GM23338 (cell line): ENCODE measurements around the gene MAST4. TPM values are rescaled to one million over a fixed set of nuclear protein-coding genes. Genes with fewer than 3 reads are reported as not detected.

Experiments used
- ATAC-seq: fragments of 200-7000 bp; cut with Tn5 transposase; 3 replicates; pipeline ENCODE4 v1.9.1; 2020
- DNase-seq: peaks from one replicate; pipeline ENCODE4 v3.0.0-alpha.2; 2015; ENCODE audit warnings: low spot score
- H2AFZ ChIP-seq: fragments of 200-600 bp; sonication (generic); 2 replicates; pipeline ENCODE4 v1.8.0; 2016; ENCODE audit warnings: antibody characterized with exemption, mild to moderate bottlenecking, moderate library complexity
- H3F3A ChIP-seq: fragments of 200-600 bp; sonication (generic); replicated peaks from 2 replicates; pipeline ENCODE4 v1.8.0; 2017; ENCODE audit warnings: antibody characterized with exemption, mixed run types, low read depth
- H3K27ac ChIP-seq: fragments of 200-600 bp; sonication (generic); 2 replicates; pipeline ENCODE4 v1.6.1; 2016; ENCODE audit warnings: low read depth
- H3K27me3 ChIP-seq: fragments of 200-600 bp; sonication (generic); 2 replicates; pipeline ENCODE4 v1.8.0; 2016; ENCODE audit warnings: mild to moderate bottlenecking, mixed run types, moderate library complexity; ENCODE audit not compliant: insufficient read depth
- H3K36me3 ChIP-seq: fragments of 200-600 bp; sonication (generic); 2 replicates; pipeline ENCODE4 v1.8.0; 2016; ENCODE audit warnings: mild to moderate bottlenecking; ENCODE audit not compliant: insufficient read depth
- H3K4me1 ChIP-seq: fragments of 200-600 bp; sonication (generic); 2 replicates; pipeline ENCODE4 v1.8.0; 2016; ENCODE audit warnings: mild to moderate bottlenecking, moderate library complexity; ENCODE audit not compliant: insufficient read depth
- H3K4me2 ChIP-seq: fragments of 200-600 bp; sonication (generic); 2 replicates; pipeline ENCODE4 v1.7.1; 2017; ENCODE audit warnings: mixed run types
- H3K4me3 ChIP-seq: fragments of 200-600 bp; sonication (generic); 2 replicates; pipeline ENCODE4 v1.6.1; 2016; ENCODE audit warnings: mixed run types
- H3K79me2 ChIP-seq: fragments of 200-600 bp; sonication (generic); replicated peaks from 2 replicates; pipeline ENCODE4 v1.8.0; 2017; ENCODE audit warnings: mild to moderate bottlenecking; ENCODE audit not compliant: insufficient read depth
- H3K9me2 ChIP-seq: fragments of 200-600 bp; sonication (generic); 2 replicates; pipeline ENCODE4 v1.8.0; 2017; ENCODE audit not compliant: insufficient read depth
- H4K20me1 ChIP-seq: fragments of 200-600 bp; sonication (generic); replicated peaks from 2 replicates; pipeline ENCODE4 v1.8.0; 2017; ENCODE audit warnings: mild to moderate bottlenecking; ENCODE audit not compliant: insufficient read depth
- H3K27ac Mint-ChIP-seq: 2 replicates; pipeline ENCODE4 v1.8.0; 2020; ENCODE audit warnings: inconsistent platforms, mild to moderate bottlenecking, moderate library complexity, mixed read lengths
- H3K27me3 Mint-ChIP-seq: 3 replicates; pipeline ENCODE4 v1.8.0; 2022; ENCODE audit warnings: low read depth, mild to moderate bottlenecking, moderate library complexity, mixed read lengths, inconsistent platforms; ENCODE audit not compliant: insufficient read depth, poor library complexity
- H3K36me3 Mint-ChIP-seq: 3 replicates; pipeline ENCODE4 v1.8.0; 2021; ENCODE audit warnings: low read depth, mild to moderate bottlenecking, inconsistent platforms, moderate library complexity, mixed read lengths
- H3K4me1 Mint-ChIP-seq: 3 replicates; pipeline ENCODE4 v1.8.0; 2020; ENCODE audit warnings: mild to moderate bottlenecking, inconsistent platforms, mixed read lengths
- H3K4me3 Mint-ChIP-seq: 3 replicates; pipeline ENCODE4 v1.8.0; 2021; ENCODE audit warnings: moderate library complexity, mild to moderate bottlenecking, inconsistent platforms, mixed read lengths
- H3K9me3 Mint-ChIP-seq: 3 replicates; pipeline ENCODE4 v1.8.0; 2020; ENCODE audit warnings: moderate library complexity, mild to moderate bottlenecking, inconsistent platforms, mixed read lengths
- ETS1 ChIP-seq: IDR thresholded peaks from 2 replicates; pipeline ENCODE4 v1.6.1; 2016; ENCODE audit warnings: antibody characterized with exemption
- JUNB ChIP-seq: IDR thresholded peaks from one replicate; pipeline ENCODE4 v1.6.1; 2016; ENCODE audit warnings: antibody characterized with exemption; ENCODE audit not compliant: unreplicated experiment
- NANOG ChIP-seq: IDR thresholded peaks from 2 replicates; pipeline ENCODE4 v1.6.1; 2016; ENCODE audit warnings: antibody characterized with exemption, borderline replicate concordance
- POLR2AphosphoS5 ChIP-seq: IDR thresholded peaks from 2 replicates; pipeline ENCODE4 v1.6.1; 2016; ENCODE audit warnings: antibody characterized with exemption, low read depth
- REST ChIP-seq: IDR thresholded peaks from one replicate; pipeline ENCODE4 v1.6.1; 2018; ENCODE audit warnings: antibody characterized with exemption; ENCODE audit not compliant: unreplicated experiment
- STAT1 ChIP-seq: IDR thresholded peaks from one replicate; pipeline ENCODE4 v1.6.1; 2016; ENCODE audit warnings: antibody characterized with exemption; ENCODE audit not compliant: unreplicated experiment
- ZNF331 ChIP-seq: fragments of 250-450 bp; sonication (Bioruptor Pico); IDR thresholded peaks from 2 replicates; pipeline ENCODE4 v1.5.0; 2020; ENCODE audit warnings: low read depth, mild to moderate bottlenecking, moderate library complexity
- ZNF462 ChIP-seq: fragments of 250-450 bp; sonication (Bioruptor Pico); IDR thresholded peaks from 2 replicates; pipeline ENCODE4 v1.5.0; 2020; ENCODE audit warnings: mild to moderate bottlenecking, moderate library complexity
- polyA plus RNA-seq: library from polyadenylated mRNA; unstranded; fragments of >200 nt; fragmentation: Nextera tagmentation; extraction: Ambion mirVana; gene quantifications from 2 replicates; pipeline ENCODE4 v1.2.1, GENCODE V29; 2016
- total RNA-seq: library from RNA; depleted of rRNA; stranded (reverse); fragments of >200 nt; shearing (Covaris generic); gene quantifications from 2 replicates; pipeline ENCODE4 v1.2.3, GENCODE V29; 2014

The MAST4 gene
- total and polyA plus RNA-seq, 2 experiments from 2014 or later, result 3.6 to 8.5 TPM

- TF ChIP-seq REST (no peak), NANOG (no peak)
Measured at GRCh38 chr5:66903709-66904108, 307.5 kb downstream of the MAST4 start (continued).

- Mint-ChIP-seq H3K36me3 (peaks cover 4% of the 10 kb centered on the region; the same call in 1 of the 3 replicates), H3K4me1 (peaks cover 61% of the 10 kb centered on the region), H3K4me3 (peak overlapping the region; percentile 50), H3K27me3 (peaks cover 63% of the 10 kb centered on the region), H3K9me3 (peaks cover 4% of the 10 kb centered on the region; the same call in 2 of the 3 replicates), H3K27ac (no peak overlapping the region)
- DNase-seq (peak; percentile 86), ATAC-seq (peak; percentile 97)
- Histone ChIP-seq H3F3A (no peaks in the 10 kb centered on the region; the same call in 1 of the 2 replicates), H2AFZ (no peak overlapping the region), H3K27ac (no peak overlapping the region), H3K9me2 (no peaks in the 10 kb centered on the region), H4K20me1 (no peaks in the 10 kb centered on the region), H3K79me2 (no peaks in the 10 kb centered on the region), H3K36me3 (no peaks in the 10 kb centered on the region), H3K4me3 (peak overlapping the region; percentile 33), H3K4me1 (peaks cover 73% of the 10 kb centered on the region), H3K27me3 (peaks cover 84% of the 10 kb centered on the region), H3K4me2 (peak overlapping the region; percentile 69)
- peak; percentile 95 for TF ChIP-seq NANOG
- 0 out of 2 replicates have a peak, but pooled peaks have one; percentile 48 for TF ChIP-seq ETS1
- TF ChIP-seq ZNF331 (CRISPR knock-in tag), result no peak
Measured at GRCh38 chr5:66904189-66904588, 308.0 kb downstream of the MAST4 start.

GRCh38 chr5:66906021-66906420 lies 309.8 kb downstream of the MAST4 start:
- Mint-ChIP-seq H3K36me3 (peaks cover 4% of the 10 kb centered on the region; the same call in 1 of the 3 replicates), H3K4me1 (peaks cover 58% of the 10 kb centered on the region), H3K9me3 (peaks cover 4% of the 10 kb centered on the region; the same call in 2 of the 3 replicates), H3K27ac (no peak overlapping the region), H3K27me3 (peaks cover 63% of the 10 kb centered on the region), H3K4me3 (no peak overlapping the region; the same call in 2 of the 3 replicates)
- H3K9me2 ChIP-seq, result peaks cover 11% of the 10 kb centered on the region; the same call in 1 of the 2 replicates
- peak; percentile 56 for DNase-seq
- H3K4me2 ChIP-seq, result peak overlapping the region; percentile 39
- H3K36me3 ChIP-seq, result no peaks in the 10 kb centered on the region
- ATAC-seq, result no peak
- H4K20me1 ChIP-seq, result no peaks in the 10 kb centered on the region
- H3K4me3 ChIP-seq, result no peak overlapping the region
- H3K4me1 ChIP-seq, result peaks cover 67% of the 10 kb centered on the region
- no peak overlapping the region for H3K27ac ChIP-seq
- no peak overlapping the region for H2AFZ ChIP-seq
- H3K79me2 ChIP-seq, result no peaks in the 10 kb centered on the region
- peaks cover 92% of the 10 kb centered on the region for H3K27me3 ChIP-seq
- no peaks in the 10 kb centered on the region; the same call in 1 of the 2 replicates for H3F3A ChIP-seq
- TF ChIP-seq POLR2AphosphoS5 (no peak), JUNB (no peak), ZNF331 (CRISPR knock-in tag) (no peak), STAT1 (no peak), ZNF462 (CRISPR knock-in tag) (no peak)
